ENCODE data around the gene MYEOV.

Gene MYEOV

GRCh38 chr11:69344570-69345145 lies 50.7 kb downstream of the MYEOV start:
- H3K4me1 ChIP-seq (ENCODE audit: control insufficient read depth in 5 of 5, insufficient read depth in 5 of 5, low read length in 5 of 5): no peaks in the 10 kb centered on the region
- H3K4me3 ChIP-seq (ENCODE audit: low read depth in 1 of 5, low read length in 5 of 5): no peak overlapping the region
- no peaks in the 10 kb centered on the region for H3K27me3 ChIP-seq (ENCODE audit: control insufficient read depth in 5 of 5, insufficient read depth in 4 of 5, low read length in 5 of 5)
- H3K27ac ChIP-seq (ENCODE audit: low read depth, low read length): no peak overlapping the region
- peaks cover 0 to 7% (median 0%) of the 10 kb centered on the region in 5 donors for H3K9me3 ChIP-seq (ENCODE audit: control insufficient read depth in 5 of 5, low read length in 5 of 5)
- no peaks in the 10 kb centered on the region for H3K36me3 ChIP-seq (ENCODE audit: control insufficient read depth in 5 of 5, insufficient read depth in 5 of 5, low read length in 5 of 5)
- no peak overlapping the region for H3K9ac ChIP-seq (ENCODE audit: low read length in 5 of 5)

All from subcutaneous abdominal adipose tissue (tissue), 5 donors.